ENCODE results near the gene B3GNT4.

GRCh38 chr12:122182887-122183587 is 20.5 kb upstream of the B3GNT4 start, which contains the start of gene LRRC43:
- TF ChIP-seq EZH2 (IDR thresholded peaks at IDR 0.05; ENCODE audit: borderline replicate concordance, low read length) (no peak), CTCF (IDR thresholded peaks at IDR 0.05; ENCODE audit: low read length) (no peak)

All from OCI-LY1 (cell line).